Spleen (tissue), 11 donors: ENCODE data around the gene FSHR. TPM values are rescaled to one million over a fixed set of nuclear protein-coding genes. Genes with fewer than 3 reads are reported as not detected.
A peak's percentile ranks its signal among the peaks of the same experiment; 100 is the strongest.

Source experiments
- DNase-seq: peaks from one replicate; pipeline ENCODE4 v3.0.0-alpha.2; 2020
- H3K27ac ChIP-seq, 8 donors: fragments of 200-600 bp; sonication (generic) in 7 of 8; 1 replicate in 4 of 8; 2 replicates in 4 of 8; pipeline versions ENCODE4 v1.5.0 to v1.8.0; 2016 to 2021; ENCODE audit warnings: inconsistent platforms in 4 of 8, mild to moderate bottlenecking in 4 of 8, moderate library complexity in 1 of 8
- H3K27me3 ChIP-seq, 7 donors: fragments of 200-600 bp; sonication (generic) in 6 of 7; replicated peaks in 1 of 7; 1 replicate in 4 of 7; 2 replicates in 3 of 7; pipeline versions ENCODE4 v1.5.0 to v1.8.0; 2016 to 2021; ENCODE audit warnings: inconsistent platforms in 3 of 7, mild to moderate bottlenecking in 1 of 7
- H3K36me3 ChIP-seq, 6 donors: fragments of 200-600 bp; sonication (generic) in 5 of 6; 1 replicate in 4 of 6; 2 replicates in 2 of 6; pipeline versions ENCODE4 v1.5.0 to v1.8.0; 2016 to 2021; ENCODE audit warnings: inconsistent platforms in 2 of 6
- H3K4me1 ChIP-seq, 6 donors: fragments of 200-600 bp; sonication (generic) in 5 of 6; 1 replicate in 3 of 6; 2 replicates in 3 of 6; pipeline versions ENCODE4 v1.5.0 to v1.8.0; 2016 to 2021; ENCODE audit warnings: inconsistent platforms in 3 of 6
- H3K4me3 ChIP-seq, 8 donors: fragments of 200-600 bp; sonication (generic) in 7 of 8; 1 replicate in 4 of 8; 2 replicates in 4 of 8; pipeline versions ENCODE4 v1.5.0 to v1.8.0; 2016 to 2021; ENCODE audit warnings: inconsistent platforms in 4 of 8, mild to moderate bottlenecking in 4 of 8, moderate library complexity in 2 of 8
- H3K9me3 ChIP-seq, 8 donors: fragments of 200-600 bp; sonication (generic) in 7 of 8; 1 replicate in 4 of 8; 2 replicates in 4 of 8; pipeline versions ENCODE4 v1.5.0 to v1.8.0; 2016 to 2021; ENCODE audit warnings: inconsistent platforms in 4 of 8
- CTCF ChIP-seq, 11 experiments: fragments of 200-600 bp in 7 of 11; fragments of 450-650 bp in 4 of 11; sonication (generic) in 4 of 11; IDR thresholded peaks in 8 of 11; conservative IDR thresholded peaks in 3 of 11; 1 replicate in 7 of 11; 2 replicates in 4 of 11; pipeline versions ENCODE4 v1.4.0 to v1.8.0; 2016 to 2021; ENCODE audit warnings: antibody characterized with exemption in 11 of 11, inconsistent platforms in 4 of 11, mild to moderate bottlenecking in 1 of 11
- POLR2A ChIP-seq, 3 donors: fragments of 450-650 bp; IDR thresholded peaks; one replicate each; pipeline ENCODE4 v1.5.1; 2017; ENCODE audit warnings: antibody characterized with exemption in 3 of 3, mild to moderate bottlenecking in 1 of 3
- POLR2AphosphoS5 ChIP-seq, 3 donors: sonication (generic); formaldehyde crosslinking; IDR thresholded peaks; one replicate each; pipeline ENCODE4 v1.5.1; 2017; ENCODE audit warnings: antibody characterized with exemption in 3 of 3
- WGBS, 5 donors: extraction: QIAGEN DNeasy Blood & Tissue Kit in 3 of 5; methylation state at CpG; one replicate each; pipeline versions ENCODE4 v1.1.5 to v1.1.7; 2013 to 2018; 5-methylcytosine and 5-hydroxymethylcytosine counted together
- intact Hi-C: fragments of 100-400 bp; cut with DNase I; formaldehyde crosslinking; loops from one replicate; pipeline ENCODE4 v1.15.0; 2023; ENCODE audit warnings: low total_unique reads
- polyA plus RNA-seq, 3 donors: library from polyadenylated mRNA; stranded (reverse); fragments of 200-250 nt; gene quantifications; one replicate each; pipeline ENCODE4 v1.2.1, GENCODE V29; 2013
- total RNA-seq, 7 donors: library from RNA; depleted of rRNA in 3 of 7; stranded (reverse); fragments of >200 nt in 3 of 7; fragmentation: NEBNext Ultra II Directional in 4 of 7; extraction: Animal tissue kit (Norgen Biotek cat#: 25700) in 4 of 7; gene quantifications; one replicate each; pipeline versions ENCODE4 v1.1.0 to v1.2.1, GENCODE V29; 2016 to 2021
- donor health status: healthy with polysubstance abuse.
- donor health status: DM: no; HTN: no; CAD: no; lungs with moderate emphysema.
- donor health status: DM: no; HTN: no; CAD: no.
- donor health status: Bipolar disorder and iron deficiency.
- donor health status: healthy.
- donor health status: DM: no; HTN: no; CAD: no.
- donor health status: DM: yes; HTN: yes; CAD: no.

Gene FSHR
- total and polyA plus RNA-seq, 10 donors, result 0.03 TPM; not detected in 9

- Histone ChIP-seq H3K27me3 (no peaks in the 10 kb centered on the region), H3K4me3 (no peak overlapping the region), H3K27ac (peak overlapping the region in 1 of 8 donors; percentile 68), H3K4me1 (peaks cover 0 to 15% (median 3%) of the 10 kb centered on the region in 6 donors), H3K36me3 (no peaks in the 10 kb centered on the region), H3K9me3 (peaks cover 0 to 12% (median 0%) of the 10 kb centered on the region in 8 donors)
- intact Hi-C loops, result no loop called here
- no peak for TF ChIP-seq POLR2A (IDR thresholded peaks at IDR 0.05)
- DNase-seq, result no peak
- WGBS, 5 donors, result 56 to 64% (median 59%) methylated on average over 5 of the region's 5 CpGs
These were observed 151.1 kb downstream of the FSHR start for GRCh38 chr2:49003201-49003600.

- peak overlapping the region in 2 of 8 donors; percentile 34 to 68 for H3K27ac ChIP-seq
- H3K4me1 ChIP-seq, result peaks cover 0 to 15% (median 3%) of the 10 kb centered on the region in 6 donors
- DNase-seq, result no peak
- no peaks in the 10 kb centered on the region for H3K27me3 ChIP-seq
- intact Hi-C loops, result no loop called here
- TF ChIP-seq CTCF (IDR thresholded peaks at IDR 0.05 in 8 of 11, conservative IDR thresholded peaks at IDR 0.05 in 3 of 11), result no peak
- no peak for TF ChIP-seq POLR2AphosphoS5 (IDR thresholded peaks at IDR 0.05)
- no peak for TF ChIP-seq POLR2A (IDR thresholded peaks at IDR 0.05)
- no peaks in the 10 kb centered on the region for H3K36me3 ChIP-seq
- 46 to 62% (median 51%) methylated on average over 3 of the region's 3 CpGs for WGBS, 5 donors
- H3K9me3 ChIP-seq, result peaks cover 0 to 12% (median 0%) of the 10 kb centered on the region in 8 donors
- no peak overlapping the region for H3K4me3 ChIP-seq
These were observed 151.6 kb downstream of the FSHR start for GRCh38 chr2:49002750-49003149.

- Histone ChIP-seq H3K27me3 (no peaks in the 10 kb centered on the region), H3K4me3 (no peak overlapping the region), H3K27ac (no peak overlapping the region), H3K4me1 (peaks cover 0 to 15% (median 3%) of the 10 kb centered on the region in 6 donors), H3K9me3 (no peaks in the 10 kb centered on the region), H3K36me3 (no peaks in the 10 kb centered on the region)
- DNase-seq, result no peak
- TF ChIP-seq POLR2A (IDR thresholded peaks at IDR 0.05), result no peak
- TF ChIP-seq CTCF (IDR thresholded peaks at IDR 0.05 in 8 of 11, conservative IDR thresholded peaks at IDR 0.05 in 3 of 11), result no peak
- TF ChIP-seq POLR2AphosphoS5 (IDR thresholded peaks at IDR 0.05), result no peak
- intact Hi-C loops, result no loop called here
These were observed 153.6 kb downstream of the FSHR start for GRCh38 chr2:49000695-49001094.

- no peaks in the 10 kb centered on the region for H3K9me3 ChIP-seq
- intact Hi-C loops, result no loop called here
- no peak for DNase-seq
- H3K36me3 ChIP-seq, result no peaks in the 10 kb centered on the region
- TF ChIP-seq CTCF (IDR thresholded peaks at IDR 0.05 in 8 of 11, conservative IDR thresholded peaks at IDR 0.05 in 3 of 11) (no peak), POLR2AphosphoS5 (IDR thresholded peaks at IDR 0.05) (no peak), POLR2A (IDR thresholded peaks at IDR 0.05) (no peak)
- H3K27ac ChIP-seq, result no peak overlapping the region
- no peak overlapping the region for H3K4me3 ChIP-seq
- peaks cover 0 to 5% (median under 1%) of the 10 kb centered on the region in 6 donors for H3K4me1 ChIP-seq
- no peaks in the 10 kb centered on the region for H3K27me3 ChIP-seq
- WGBS, 5 donors, result 72 to 78% (median 76%) methylated on average over 2 of the region's 2 CpGs
These were observed 155.9 kb downstream of the FSHR start for GRCh38 chr2:48998449-48998848.

- H3K9me3 ChIP-seq, result no peaks in the 10 kb centered on the region
- intact Hi-C loops, result no loop called here
- no peaks in the 10 kb centered on the region for H3K4me1 ChIP-seq
- H3K36me3 ChIP-seq, result no peaks in the 10 kb centered on the region
- no peak for TF ChIP-seq CTCF (IDR thresholded peaks at IDR 0.05 in 8 of 11, conservative IDR thresholded peaks at IDR 0.05 in 3 of 11)
- TF ChIP-seq POLR2A (IDR thresholded peaks at IDR 0.05), result no peak
- TF ChIP-seq POLR2AphosphoS5 (IDR thresholded peaks at IDR 0.05), result no peak
- 64 to 75% (median 70%) methylated on average over 2 of the region's 2 CpGs for WGBS, 5 donors
- no peaks in the 10 kb centered on the region for H3K27me3 ChIP-seq
- peak overlapping the region in 4 of 8 donors; percentile 8 to 73 (median 46) for H3K27ac ChIP-seq
- no peak for DNase-seq
- H3K4me3 ChIP-seq, result no peak overlapping the region
These were observed 160.7 kb downstream of the FSHR start for GRCh38 chr2:48993576-48993975.
